Measurements from ENCODE around the gene ING3. TPM values are rescaled to one million over a fixed set of nuclear protein-coding genes. Genes with fewer than 3 reads are reported as not detected.

ING3 gene
- total and polyA plus RNA-seq, 2 of the 13 experiments (the other 11 are each of a cell fraction or from before 2014, with no cell fraction given) = 6.9 to 12.8 TPM

- no peak for TF ChIP-seq ZMYM2 (CRISPR knock-in tag; IDR thresholded peaks at IDR 0.05)
- TF ChIP-seq ZNF10 (CRISPR knock-in tag; IDR thresholded peaks at IDR 0.05; ENCODE audit: borderline replicate concordance, low read depth) = no peak
- TF ChIP-seq NFE2L1 (CRISPR knock-in tag; IDR thresholded peaks at IDR 0.05; ENCODE audit: borderline replicate concordance) = no peak
- TF ChIP-seq ZNF761 (CRISPR knock-in tag; conservative IDR thresholded peaks at IDR 0.05) = no peak
- no peak for TF ChIP-seq ZNF883 (CRISPR knock-in tag; IDR thresholded peaks at IDR 0.05; ENCODE audit: not compliant biosample characterization)
Measured at GRCh38 chr7:120987683-120988590, 37.4 kb downstream of the ING3 start (continued).

GRCh38 chr7:120988591-120989256, 38.1 kb downstream of the ING3 start, which contains the start of gene CPED1:
CPED1 (plus strand) TSS chr7:120988711; CDS start chr7:120989622, 911 bp downstream.
- Histone ChIP-seq H3K4me2 (ENCODE audit: low read depth, low read length) (peak within 1 kb of the TSS; percentile 93), H3K79me2 (ENCODE audit: insufficient read depth, low read length) (no peaks in the 10 kb centered on the region), H4K20me1 (ENCODE audit: insufficient read depth, low read length) (no peaks in the 10 kb centered on the region), H3K27ac (ENCODE audit: extremely low read length, insufficient read depth, low read length) (no peak within 1 kb of the TSS), H3K9me3 (ENCODE audit: low read length) (no peaks in the 10 kb centered on the region), H3K4me1 (ENCODE audit: insufficient read depth, low read length) (peaks cover 21% of the 10 kb centered on the region), H3K4me3 (replicated peaks in 1 of 3; ENCODE audit: insufficient read depth in 1 of 3, low read depth in 2 of 3, low read length in 3 of 3) (peak within 1 kb of the TSS; percentile 47 to 65 (median 58)), H2AFZ (ENCODE audit: low read length) (peak within 1 kb of the TSS; percentile 28), H3K27me3 (ENCODE audit: control insufficient read depth in 1 of 2, insufficient read depth in 2 of 2, low read length in 2 of 2) (peaks cover 0 to 14% of the 10 kb centered on the region in 2 experiments; a peak in 3 of 5 replicates), H3K36me3 (replicated peaks in 1 of 2; ENCODE audit: control insufficient read depth in 1 of 2, insufficient read depth in 2 of 2, low read length in 2 of 2) (no peaks in the 10 kb centered on the region), H3K9ac (ENCODE audit: insufficient read depth, low read depth, low read length) (peak within 1 kb of the TSS; percentile 4; the same call in 1 of the 2 replicates)
- intact Hi-C loops (cut with micrococcal nuclease; ENCODE audit: unreplicated experiment) (loop anchor here (1.0 kb wide), 2 partner anchors 93 to 120 kb away; no protein-coding TSS in a partner anchor), in situ Hi-C loops (cut with HindIII; ENCODE audit: extremely low pct_ligation_motif_present, low pct_unique_long_range_greater_than_20kb) (loop anchor here (5.0 kb wide), 1 partner anchor 94 kb away; no protein-coding TSS in a partner anchor)
- no TSS peak for BruUV-seq (replicated peaks)
- under 1% methylated on average over 15 of the region's 27 CpGs for WGBS (ENCODE audit: low lambda C conversion rate)
- ATAC-seq (peak; percentile 98), DNase-seq (ENCODE audit: low spot score) (peak; percentile 20), FAIRE-seq (no peak)
- ChIA-PET POLR2A (interaction anchor here (0.9 kb wide), 1 partner anchor 38 kb away, joined by 4 read pairs; the partner anchor contains the start of gene ING3), CTCF (ENCODE audit: low intra/inter-chr PET ratio, low total read pairs) (interaction anchor here (2.6 to 2.9 kb wide), 2 partner anchors 93 to 119 kb away, joined by 19 to 40 read pairs; no protein-coding TSS in a partner anchor)
- TF ChIP-seq ZNF18 (CRISPR knock-in tag; IDR thresholded peaks at IDR 0.05; ENCODE audit: insufficient replicate concordance) (no peak), ZNF546 (CRISPR knock-in tag; conservative IDR thresholded peaks at IDR 0.05) (no peak), SKI (IDR thresholded peaks at IDR 0.05; ENCODE audit: partially characterized antibody) (peak; percentile 66), ATF3 (CRISPR knock-in tag; IDR thresholded peaks at IDR 0.05) (no peak), ZNF687 (CRISPR knock-in tag; IDR thresholded peaks at IDR 0.05) (peak; percentile 56), ZNF362 (CRISPR knock-in tag; IDR thresholded peaks at IDR 0.05; ENCODE audit: borderline replicate concordance) (peak; percentile 67; the same call in 1 of the 2 replicates), ZMAT3 (CRISPR knock-in tag; conservative IDR thresholded peaks at IDR 0.05) (0 out of 2 replicates have a peak, but pooled peaks have one; percentile 30)
